ENCODE data around the gene IFT52.
A peak's percentile ranks its signal among the peaks of the same experiment; 100 is the strongest.
"Not testable (repeated sequence)": the region's sequence is repeated elsewhere in the genome, so short reads cannot be mapped to it uniquely, and the experiment has no call there.

Gene IFT52

GRCh38 chr20:43568706-43569105, 22.0 kb upstream of the IFT52 start:
- DNase-seq: no peak

- DNase-seq: no peak
Observed at GRCh38 chr20:43569282-43569681, 21.5 kb upstream of the IFT52 start.

GRCh38 chr20:43570496-43570895, 20.2 kb upstream of the IFT52 start:
- DNase-seq: no peak

- DNase-seq: no peak
Observed at GRCh38 chr20:43571310-43571709, 19.4 kb upstream of the IFT52 start.

GRCh38 chr20:43571771-43572170, 19.0 kb upstream of the IFT52 start:
- no peak for DNase-seq

- no peak for DNase-seq
Observed at GRCh38 chr20:43572891-43573290, 17.8 kb upstream of the IFT52 start.

GRCh38 chr20:43576108-43576507, 14.6 kb upstream of the IFT52 start:
- no peak for DNase-seq

GRCh38 chr20:43579861-43580793, 10.6 kb upstream of the IFT52 start:
- DNase-seq: no peak

GRCh38 chr20:43583133-43583864, 7.4 kb upstream of the IFT52 start:
- no peak for DNase-seq

- DNase-seq: no peak
Observed at GRCh38 chr20:43583982-43584432, 6.7 kb upstream of the IFT52 start.

- no peak for DNase-seq
Observed at GRCh38 chr20:43584448-43585136, 6.1 kb upstream of the IFT52 start.

- DNase-seq: no peak
Observed at GRCh38 chr20:43586641-43587040, 4.1 kb upstream of the IFT52 start.

GRCh38 chr20:43588526-43588925, 2.2 kb upstream of the IFT52 start:
- DNase-seq: not testable (repeated sequence)

- DNase-seq: peak in 2 of 5 experiments; percentile 1 to 35
Observed at GRCh38 chr20:43590036-43590391, 723 bp upstream of the IFT52 start.

- not testable (repeated sequence) for DNase-seq
Observed at GRCh38 chr20:43601960-43602359, 11.2 kb downstream of the IFT52 start.

- no peak for DNase-seq
Observed at GRCh38 chr20:43603124-43603523, 12.4 kb downstream of the IFT52 start.

- no peak for DNase-seq
Observed at GRCh38 chr20:43605715-43606114, 15.0 kb downstream of the IFT52 start.

- not testable (repeated sequence) for DNase-seq
Observed at GRCh38 chr20:43607278-43607677, 16.5 kb downstream of the IFT52 start.

- DNase-seq: no peak
Observed at GRCh38 chr20:43631598-43631997, 40.9 kb downstream of the IFT52 start.

- DNase-seq: no peak
Observed at GRCh38 chr20:43636429-43636828, 45.7 kb downstream of the IFT52 start.

- DNase-seq: no peak
Observed at GRCh38 chr20:43642548-43642947, 51.8 kb downstream of the IFT52 start.

- DNase-seq: no peak
Observed at GRCh38 chr20:43650997-43651525, 60.3 kb downstream of the IFT52 start.

- not testable (repeated sequence) for DNase-seq
Observed at GRCh38 chr20:43651650-43652184, 61.0 kb downstream of the IFT52 start.
